HG02970 (cell line): ENCODE data around the gene NUBP2.

Experiments used
- ATAC-seq: cut with Tn5 transposase; IDR thresholded peaks from one replicate; pipeline ENCODE4 v1.9.1; 2021; ENCODE audit warnings: mild to moderate bottlenecking, moderate library complexity, moderate number of reproducible peaks; ENCODE audit not compliant: unreplicated experiment, low FRiP score

The NUBP2 gene

DNA sequence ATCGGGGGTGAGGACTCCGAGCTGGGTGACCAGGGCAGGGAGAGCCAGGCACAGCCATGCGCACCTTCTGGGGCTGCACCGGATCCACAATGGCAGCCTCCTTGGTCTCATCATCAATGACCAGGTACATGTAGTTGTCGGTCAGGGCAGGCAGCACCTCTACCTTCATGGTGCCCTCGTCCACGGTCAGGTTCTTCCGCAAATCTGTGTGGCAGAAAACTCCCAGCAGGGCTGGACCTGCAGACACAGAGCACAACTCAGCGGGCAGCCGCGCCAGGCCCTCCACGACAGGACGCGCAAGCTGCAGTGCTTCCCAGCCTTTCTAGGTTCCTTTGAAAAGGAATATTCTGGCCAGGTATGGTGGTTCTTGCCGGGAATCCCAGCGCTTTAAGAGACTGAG lies 40.0 kb downstream of the NUBP2 start:
- no peak for ATAC-seq

- ATAC-seq = no peak
Observed at GRCh38 chr16:1823821-1824220, 41.1 kb downstream of the NUBP2 start.

GRCh38 chr16:1825381-1825863 lies 42.7 kb downstream of the NUBP2 start:
- ATAC-seq = no peak

- peak; percentile 66 for ATAC-seq
Observed at GRCh38 chr16:1825864-1826690, 43.3 kb downstream of the NUBP2 start.

DNA sequence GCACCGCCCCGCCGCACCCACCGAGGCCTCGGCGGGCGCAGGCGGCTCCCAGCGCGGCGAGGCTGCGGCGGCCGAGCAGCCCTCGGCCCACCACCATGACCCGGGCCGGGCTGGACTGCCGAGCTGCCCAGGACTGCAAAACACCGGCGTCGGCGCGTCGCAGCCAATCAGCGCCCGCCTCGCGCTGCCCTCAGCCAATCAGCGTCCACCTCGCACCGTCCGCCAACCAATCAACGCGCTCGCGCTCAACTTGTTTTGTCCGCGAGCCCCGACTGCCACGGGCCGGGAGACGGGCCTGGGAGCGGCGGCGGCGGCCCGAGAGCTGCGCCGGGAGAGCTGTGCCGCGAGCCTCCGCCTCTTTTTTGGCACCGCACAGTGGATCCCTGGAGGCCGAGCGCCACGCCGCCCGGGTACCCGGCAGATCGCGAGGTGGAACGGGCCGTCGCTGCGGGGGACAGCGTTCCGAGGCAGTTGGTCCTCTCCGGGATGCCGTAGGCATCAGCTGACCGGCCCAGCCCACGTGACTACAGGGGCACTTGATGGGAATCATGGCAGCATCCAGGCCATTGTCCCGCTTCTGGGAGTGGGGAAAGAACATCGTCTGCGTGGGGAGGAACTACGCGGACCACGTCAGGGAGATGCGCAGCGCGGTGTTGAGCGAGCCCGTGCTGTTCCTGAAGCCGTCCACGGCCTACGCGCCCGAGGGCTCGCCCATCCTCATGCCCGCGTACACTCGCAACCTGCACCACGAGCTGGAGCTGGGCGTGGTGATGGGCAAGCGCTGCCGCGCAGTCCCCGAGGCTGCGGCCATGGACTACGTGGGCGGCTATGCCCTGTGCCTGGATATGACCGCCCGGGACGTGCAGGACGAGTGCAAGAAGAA lies 44.2 kb downstream of the NUBP2 start, which contains the start of the genes FAHD1 and HAGH:
TSS of gene FAHD1 (plus strand) at position 516 of the 883 bp plus-strand sequence. CDS start at position 549, 33 bp downstream.
TSS of gene HAGH (minus strand) at position 135 of the 883 bp plus-strand sequence. CDS start at position 97, 38 bp downstream.
- ATAC-seq = peak; percentile 84

- ATAC-seq = no peak
Observed at GRCh38 chr16:1828645-1829410, 46.1 kb downstream of the NUBP2 start.

DNA sequence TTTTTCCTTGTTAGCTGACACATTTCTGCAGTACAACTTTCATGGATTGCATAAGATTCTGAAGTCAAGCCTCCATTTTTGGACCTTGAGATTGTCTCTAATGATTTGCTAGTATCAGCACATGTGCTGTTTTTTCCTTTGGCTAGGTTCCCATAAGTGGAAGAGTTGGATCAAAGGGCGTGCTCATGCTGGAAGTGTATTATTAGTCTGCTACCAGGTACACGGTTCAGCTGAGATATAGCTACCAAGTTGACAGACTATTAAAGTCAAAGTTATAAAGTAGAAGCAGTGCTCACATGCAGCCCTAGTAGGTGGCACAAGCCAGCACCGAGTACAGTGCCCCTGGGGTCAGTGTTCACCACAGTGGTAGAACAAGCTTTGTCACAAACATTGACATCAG lies 47.5 kb downstream of the NUBP2 start:
- no peak for ATAC-seq

DNA sequence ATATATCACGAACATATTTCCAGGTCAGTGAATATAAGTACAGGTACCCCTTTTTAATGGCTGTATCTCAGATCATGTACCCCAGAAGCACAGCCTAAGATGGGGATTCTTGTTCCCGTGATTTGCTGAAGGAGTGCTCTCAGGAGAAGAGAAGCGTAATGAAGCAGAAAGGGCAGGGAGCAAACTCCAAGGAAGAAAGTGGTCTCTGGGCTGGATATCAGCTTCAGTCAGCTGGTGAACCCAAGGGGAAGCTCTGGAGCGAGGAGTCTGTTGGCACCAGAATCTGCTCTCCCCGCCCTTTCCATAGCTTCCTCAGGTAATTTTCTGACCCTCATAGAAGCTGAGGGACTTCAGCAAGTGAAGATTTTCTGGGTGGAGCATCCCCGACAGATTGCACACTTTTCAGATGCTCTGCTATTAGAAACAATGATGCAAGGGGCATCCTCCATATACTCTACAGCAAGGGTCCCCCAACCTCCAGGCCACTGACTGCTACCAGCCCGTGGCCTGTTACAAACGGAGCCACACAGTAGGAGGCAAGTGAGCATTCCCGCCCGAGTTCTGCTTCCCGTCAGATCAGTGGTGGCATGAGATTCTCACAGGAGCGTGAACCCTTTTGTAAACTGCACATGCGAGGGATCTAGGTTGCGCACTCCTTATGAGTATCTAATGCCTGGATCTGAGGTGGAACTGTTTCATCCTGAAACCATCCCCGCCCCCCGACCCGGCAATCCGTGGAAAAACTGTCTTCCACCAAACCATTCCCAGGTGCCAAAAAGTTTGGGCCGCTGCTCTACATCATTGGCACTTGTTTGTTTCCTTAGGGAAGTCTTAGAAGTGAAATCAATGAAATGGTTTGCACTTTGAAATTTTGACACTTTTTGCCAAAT lies 48.7 kb downstream of the NUBP2 start:
- no peak for ATAC-seq

DNA sequence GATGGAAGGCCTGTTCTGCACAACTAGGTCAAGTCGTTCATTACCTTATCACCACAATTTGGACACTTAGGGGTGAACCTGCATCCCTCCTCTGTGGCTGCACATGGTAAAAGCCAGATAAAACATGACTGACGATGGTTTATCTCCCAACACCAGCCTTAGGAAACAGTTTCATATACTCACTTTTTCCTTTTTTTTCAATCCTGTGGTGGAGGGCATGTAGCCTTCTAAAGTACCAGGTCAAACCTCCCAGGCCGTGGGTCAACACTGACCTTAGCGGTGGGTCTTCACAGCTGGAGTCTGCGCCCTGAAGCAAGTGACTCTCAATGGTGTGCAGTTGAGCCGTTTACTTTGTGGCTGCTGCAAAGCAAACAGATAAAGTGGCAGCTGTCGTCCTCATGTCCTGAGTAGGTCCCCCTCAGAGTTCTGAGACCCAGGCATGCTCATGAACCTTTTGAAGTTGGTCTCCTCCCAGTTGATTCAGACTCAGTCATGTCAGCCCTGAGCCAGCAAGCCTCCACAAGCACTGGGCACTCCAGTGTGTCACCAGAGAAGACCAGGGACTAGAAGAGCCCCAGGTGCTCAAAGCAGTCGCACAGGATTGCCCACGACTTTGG lies 50.2 kb downstream of the NUBP2 start:
- ATAC-seq = no peak

- no peak for ATAC-seq
Observed at GRCh38 chr16:1834096-1834495, 51.3 kb downstream of the NUBP2 start.
